ENCODE data around the gene HTR7. TPM values are rescaled to one million over a fixed set of nuclear protein-coding genes. Genes with fewer than 3 reads are reported as not detected.

The HTR7 gene
- total RNA-seq, 4 donors from 2014 or later: 0.29 to 1.5 (median 0.68) TPM

DNA sequence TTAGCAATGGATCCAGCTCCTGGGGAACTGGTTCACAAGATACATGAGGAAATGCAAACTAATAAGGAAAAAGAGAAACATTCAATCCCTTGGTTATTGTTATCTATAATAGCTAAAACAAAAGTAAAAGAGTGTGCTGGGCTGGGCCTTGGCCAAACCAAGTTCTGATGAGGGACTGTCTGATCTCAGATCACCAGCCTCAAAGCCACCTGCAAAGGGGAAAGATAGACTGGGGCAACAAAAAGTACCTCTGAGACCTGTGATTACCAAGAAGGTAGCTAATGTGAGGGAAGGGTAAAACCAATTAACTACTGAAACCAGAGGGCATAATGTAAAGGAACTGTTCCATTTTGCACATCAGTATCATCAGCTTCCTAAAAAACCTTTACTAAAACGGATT is 51.2 kb downstream of the HTR7 start:
- Histone ChIP-seq H3K4me3 (no peak overlapping the region), H3K9me3 (no peaks in the 10 kb centered on the region), H3K4me1 (no peaks in the 10 kb centered on the region), H3K36me3 (no peaks in the 10 kb centered on the region), H3K27ac (no peak overlapping the region), H3K27me3 (no peaks in the 10 kb centered on the region)
- TF ChIP-seq, protein P1, sequence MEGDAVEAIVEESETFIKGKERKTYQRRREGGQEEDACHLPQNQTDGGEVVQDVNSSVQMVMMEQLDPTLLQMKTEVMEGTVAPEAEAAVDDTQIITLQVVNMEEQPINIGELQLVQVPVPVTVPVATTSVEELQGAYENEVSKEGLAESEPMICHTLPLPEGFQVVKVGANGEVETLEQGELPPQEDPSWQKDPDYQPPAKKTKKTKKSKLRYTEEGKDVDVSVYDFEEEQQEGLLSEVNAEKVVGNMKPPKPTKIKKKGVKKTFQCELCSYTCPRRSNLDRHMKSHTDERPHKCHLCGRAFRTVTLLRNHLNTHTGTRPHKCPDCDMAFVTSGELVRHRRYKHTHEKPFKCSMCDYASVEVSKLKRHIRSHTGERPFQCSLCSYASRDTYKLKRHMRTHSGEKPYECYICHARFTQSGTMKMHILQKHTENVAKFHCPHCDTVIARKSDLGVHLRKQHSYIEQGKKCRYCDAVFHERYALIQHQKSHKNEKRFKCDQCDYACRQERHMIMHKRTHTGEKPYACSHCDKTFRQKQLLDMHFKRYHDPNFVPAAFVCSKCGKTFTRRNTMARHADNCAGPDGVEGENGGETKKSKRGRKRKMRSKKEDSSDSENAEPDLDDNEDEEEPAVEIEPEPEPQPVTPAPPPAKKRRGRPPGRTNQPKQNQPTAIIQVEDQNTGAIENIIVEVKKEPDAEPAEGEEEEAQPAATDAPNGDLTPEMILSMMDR (IDR thresholded peaks at IDR 0.05): no peak
- no peak for TF ChIP-seq POLR2A (IDR thresholded peaks at IDR 0.05)
- no peak for DNase-seq
- intact Hi-C loops (cut with DNase I; ENCODE audit: low total_unique reads): no loop called here

DNA sequence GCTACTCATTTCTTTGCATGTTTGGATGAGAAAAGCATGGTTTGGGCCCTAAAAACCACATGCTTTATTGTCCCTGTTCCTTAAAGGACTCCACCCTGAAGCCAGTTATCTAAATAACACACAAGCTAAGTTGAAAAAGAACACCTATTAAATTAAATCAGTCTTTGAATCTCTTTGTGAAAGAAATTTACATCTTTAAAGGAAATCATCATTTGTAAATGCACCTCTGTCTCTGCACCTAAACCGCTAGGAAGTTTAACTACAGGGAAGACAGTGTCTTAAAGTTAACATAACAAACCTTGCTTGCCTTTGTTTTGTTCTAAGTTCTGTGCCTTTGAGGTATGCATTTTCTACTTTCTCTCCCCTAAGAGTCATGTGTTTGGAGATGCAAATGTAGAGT is 52.6 kb downstream of the HTR7 start:
- Histone ChIP-seq H3K4me3 (no peak overlapping the region), H3K27me3 (no peaks in the 10 kb centered on the region), H3K9me3 (no peaks in the 10 kb centered on the region), H3K4me1 (no peaks in the 10 kb centered on the region), H3K27ac (no peak overlapping the region), H3K36me3 (no peaks in the 10 kb centered on the region)
- TF ChIP-seq, protein P1 (IDR thresholded peaks at IDR 0.05): no peak
- no peak for TF ChIP-seq POLR2A (IDR thresholded peaks at IDR 0.05)
- DNase-seq: no peak
- intact Hi-C loops (cut with DNase I; ENCODE audit: low total_unique reads): no loop called here

DNA sequence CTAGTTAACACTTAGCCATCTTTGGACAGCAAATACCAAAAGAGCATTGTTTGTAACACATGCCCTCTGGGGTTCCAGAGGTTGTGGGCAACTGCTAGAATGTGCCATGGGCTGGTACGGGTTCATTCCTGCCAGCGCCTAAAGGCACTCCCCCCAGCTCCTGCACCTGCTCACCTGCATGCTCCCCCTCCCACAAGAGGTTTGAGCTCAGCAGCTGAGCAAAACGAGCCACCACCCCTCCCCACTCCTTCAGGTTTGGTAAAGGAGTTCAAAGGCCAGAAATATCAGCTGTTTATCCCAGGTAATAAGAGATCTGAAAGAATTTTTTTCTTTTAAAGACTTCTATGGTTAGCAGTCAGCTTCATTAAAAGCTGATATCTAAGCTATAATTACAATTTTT is 53.5 kb downstream of the HTR7 start:
- no peak for DNase-seq
- Histone ChIP-seq H3K27me3 (no peaks in the 10 kb centered on the region), H3K27ac (no peak overlapping the region), H3K36me3 (no peaks in the 10 kb centered on the region), H3K4me1 (no peaks in the 10 kb centered on the region), H3K9me3 (no peaks in the 10 kb centered on the region), H3K4me3 (no peak overlapping the region)
- intact Hi-C loops (cut with DNase I; ENCODE audit: low total_unique reads): no loop called here
- TF ChIP-seq, protein P1 (IDR thresholded peaks at IDR 0.05): no peak
- no peak for TF ChIP-seq POLR2A (IDR thresholded peaks at IDR 0.05)

DNA sequence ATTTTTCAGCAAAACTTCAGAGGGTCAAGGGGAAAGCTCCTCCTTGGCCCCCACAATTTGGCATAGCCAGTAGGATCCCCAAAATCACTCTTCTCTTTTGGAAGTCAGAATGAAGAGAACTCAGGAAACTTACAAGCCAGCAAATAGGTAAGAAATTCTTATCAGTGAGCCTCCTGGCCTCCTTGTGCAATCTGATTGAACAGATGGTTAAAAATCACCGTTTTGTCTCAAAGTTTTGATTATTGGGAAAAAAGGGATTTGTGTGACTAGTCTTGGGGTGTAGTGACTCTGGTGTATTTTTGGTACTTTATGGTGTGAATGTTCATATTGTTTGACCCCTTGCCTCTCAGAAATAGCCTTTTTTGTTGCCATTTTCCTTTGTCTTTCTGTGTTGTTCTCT is 56.2 kb downstream of the HTR7 start:
- no peak overlapping the region for H3K4me3 ChIP-seq
- no peaks in the 10 kb centered on the region for H3K4me1 ChIP-seq
- TF ChIP-seq, protein P1 (IDR thresholded peaks at IDR 0.05): no peak
- no peak for TF ChIP-seq POLR2A (IDR thresholded peaks at IDR 0.05)
- no peak overlapping the region for H3K27ac ChIP-seq
- DNase-seq: no peak
- H3K36me3 ChIP-seq: no peaks in the 10 kb centered on the region
- no peaks in the 10 kb centered on the region for H3K9me3 ChIP-seq
- intact Hi-C loops (cut with DNase I; ENCODE audit: low total_unique reads): no loop called here
- H3K27me3 ChIP-seq: no peaks in the 10 kb centered on the region

DNA sequence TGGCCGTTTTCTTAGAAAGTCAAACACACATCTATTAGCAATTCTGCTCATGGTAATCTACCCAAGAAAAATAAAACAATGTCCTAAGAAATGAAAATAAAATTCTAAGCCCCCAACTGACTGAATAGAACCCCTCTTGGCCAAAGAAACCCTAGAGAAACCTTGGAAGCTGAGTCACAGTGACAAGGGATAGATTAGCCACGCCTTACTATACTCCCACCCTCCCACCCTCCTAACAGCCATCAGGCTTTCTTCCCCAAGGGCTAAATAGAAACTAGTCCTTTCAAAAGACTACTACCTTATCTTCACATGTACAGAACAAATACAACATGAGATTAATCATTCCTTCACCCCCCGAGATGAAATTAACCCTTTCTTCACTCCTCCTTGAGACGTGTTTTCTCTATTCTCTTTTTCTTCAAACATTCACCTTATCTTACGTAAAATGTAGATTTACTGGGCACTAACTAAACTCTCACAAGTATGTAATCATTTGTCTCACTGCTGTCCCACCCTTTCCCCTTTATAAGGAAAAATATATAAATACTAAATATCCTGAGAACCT is 57.5 kb downstream of the HTR7 start:
- TF ChIP-seq POLR2A (IDR thresholded peaks at IDR 0.05): no peak
- TF ChIP-seq, protein P1 (IDR thresholded peaks at IDR 0.05): no peak
- no peaks in the 10 kb centered on the region for H3K4me1 ChIP-seq
- no peaks in the 10 kb centered on the region for H3K36me3 ChIP-seq
- H3K27ac ChIP-seq: no peak overlapping the region
- no peaks in the 10 kb centered on the region for H3K9me3 ChIP-seq
- DNase-seq: no peak
- H3K27me3 ChIP-seq: no peaks in the 10 kb centered on the region
- intact Hi-C loops (cut with DNase I; ENCODE audit: low total_unique reads): no loop called here
- H3K4me3 ChIP-seq: no peak overlapping the region

All from uterus (tissue), 4 donors.